ENCODE results near the gene NDEL1.

Gene NDEL1

GRCh38 chr17:8459107-8459506, 23.4 kb downstream of the NDEL1 start:
- DNase-seq, result no peak

DNA sequence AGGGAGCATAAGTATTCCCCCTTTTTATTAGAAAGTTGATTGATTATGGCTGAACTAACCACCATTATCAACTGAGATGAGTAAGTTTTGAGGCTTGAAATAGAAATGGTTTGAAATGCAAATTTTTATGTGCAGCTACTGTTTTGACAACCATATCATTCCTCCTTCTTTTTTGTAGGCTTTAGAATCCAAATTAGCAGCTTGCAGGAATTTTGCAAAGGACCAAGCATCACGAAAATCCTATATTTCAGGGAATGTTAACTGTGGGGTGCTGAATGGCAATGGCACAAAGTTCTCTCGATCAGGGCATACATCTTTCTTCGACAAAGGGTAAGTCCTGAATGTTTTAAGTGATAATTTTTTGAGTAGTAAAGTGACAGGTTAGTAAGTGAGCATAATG, 24.1 kb downstream of the NDEL1 start:
- no peak for DNase-seq

DNA sequence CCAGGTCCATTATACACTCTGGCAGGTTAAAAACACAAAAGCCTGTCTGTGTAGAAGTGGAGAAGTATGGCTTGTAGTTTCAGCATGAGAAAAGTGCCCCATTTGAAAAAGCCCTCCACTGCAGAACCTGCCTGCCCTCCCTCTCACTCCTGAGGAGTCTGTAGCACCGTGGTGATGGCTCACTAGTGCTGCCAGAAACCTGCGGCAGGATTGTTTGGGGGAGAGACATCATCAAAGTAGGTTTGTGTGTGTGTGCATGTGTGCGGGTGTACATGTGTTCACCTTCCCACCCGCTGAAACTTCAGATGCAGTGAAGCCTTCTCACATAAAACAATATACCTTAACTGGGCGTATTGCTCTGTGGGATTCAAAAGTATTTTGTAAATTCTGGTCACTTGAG, 26.9 kb downstream of the NDEL1 start:
- DNase-seq, result no peak

DNA sequence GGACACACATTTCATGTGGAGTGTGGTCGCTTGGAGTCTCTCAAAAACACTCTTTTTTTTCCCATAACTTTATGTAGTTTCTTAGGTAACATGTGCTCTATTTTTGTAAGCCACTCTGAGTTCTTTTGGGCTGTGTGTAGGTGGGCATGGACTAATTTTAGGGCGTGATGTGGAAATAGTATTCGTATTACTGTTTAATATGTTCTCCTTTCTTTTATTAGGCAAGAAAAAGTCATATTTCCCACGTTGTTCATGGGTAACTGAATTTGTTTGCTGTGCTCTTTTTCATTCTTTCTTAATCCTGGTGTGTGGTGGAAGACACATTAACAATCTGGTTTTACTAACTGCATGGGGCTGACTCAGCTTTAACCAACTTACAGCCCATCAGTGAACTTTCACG, 27.4 kb downstream of the NDEL1 start:
- DNase-seq, result no peak

DNA sequence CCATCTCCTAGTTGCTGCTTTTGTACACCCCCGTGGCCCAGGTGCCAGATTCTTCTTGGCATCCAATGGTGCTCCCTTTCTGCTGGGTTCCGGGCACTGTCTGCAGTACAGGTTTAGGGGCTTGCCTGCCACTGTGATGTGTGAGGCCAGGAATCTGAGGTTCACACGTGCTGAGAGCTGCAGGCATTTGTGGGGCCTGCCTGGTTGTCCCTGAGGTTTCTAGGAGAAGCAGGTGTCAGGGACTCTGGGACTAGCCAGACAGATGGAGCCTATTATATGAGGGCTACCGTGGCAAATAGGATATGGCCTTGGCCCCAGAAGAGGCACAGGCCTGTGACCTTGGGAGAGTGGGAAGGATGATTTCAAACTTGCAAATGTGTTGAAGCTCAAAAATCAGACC, 29.3 kb downstream of the NDEL1 start:
- no peak for DNase-seq

DNA sequence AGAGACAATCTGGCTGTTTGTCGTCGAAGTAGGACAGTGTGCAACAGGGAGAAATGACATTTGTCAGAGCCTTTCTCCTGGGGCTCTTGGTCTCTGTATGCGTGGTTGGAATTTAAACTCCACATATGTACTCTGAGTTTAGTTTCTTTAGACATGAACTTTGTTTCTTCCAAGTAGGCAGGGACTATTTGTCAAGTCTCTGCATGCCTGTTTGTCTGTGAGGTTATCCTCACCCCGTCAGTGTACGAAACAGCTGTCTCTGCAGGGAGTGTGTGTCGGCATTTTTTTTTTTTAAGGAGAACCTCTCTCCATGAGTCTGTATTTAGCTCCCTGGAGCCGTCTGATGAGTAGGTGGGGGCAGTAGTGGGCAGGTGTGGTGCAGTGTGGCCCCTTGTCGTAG, 29.7 kb downstream of the NDEL1 start:
- no peak for DNase-seq

- no peak for DNase-seq
Measured at GRCh38 chr17:8465759-8466158, 30.1 kb downstream of the NDEL1 start.

DNA sequence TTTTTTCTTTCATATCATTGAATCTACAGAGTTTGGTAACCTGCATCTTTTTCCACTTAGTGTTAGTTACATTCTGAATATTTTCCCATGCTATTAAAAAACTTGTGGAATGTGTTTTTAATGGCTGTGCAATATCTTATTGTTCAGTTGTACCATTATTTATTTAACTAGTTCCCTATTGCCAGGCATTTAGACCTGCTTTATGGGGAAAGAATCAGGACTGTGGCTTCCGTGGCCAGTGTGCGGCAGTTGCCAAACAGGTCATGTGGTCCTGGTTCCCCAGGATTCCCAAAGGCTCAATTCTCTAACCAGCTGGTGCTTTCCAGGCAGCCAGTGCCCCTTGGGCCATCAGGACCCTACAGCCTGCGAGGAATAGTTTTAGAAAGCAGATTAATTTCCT, 30.8 kb downstream of the NDEL1 start:
- no peak for DNase-seq

GRCh38 chr17:8466873-8467272, 31.2 kb downstream of the NDEL1 start:
- DNase-seq, result no peak

DNA sequence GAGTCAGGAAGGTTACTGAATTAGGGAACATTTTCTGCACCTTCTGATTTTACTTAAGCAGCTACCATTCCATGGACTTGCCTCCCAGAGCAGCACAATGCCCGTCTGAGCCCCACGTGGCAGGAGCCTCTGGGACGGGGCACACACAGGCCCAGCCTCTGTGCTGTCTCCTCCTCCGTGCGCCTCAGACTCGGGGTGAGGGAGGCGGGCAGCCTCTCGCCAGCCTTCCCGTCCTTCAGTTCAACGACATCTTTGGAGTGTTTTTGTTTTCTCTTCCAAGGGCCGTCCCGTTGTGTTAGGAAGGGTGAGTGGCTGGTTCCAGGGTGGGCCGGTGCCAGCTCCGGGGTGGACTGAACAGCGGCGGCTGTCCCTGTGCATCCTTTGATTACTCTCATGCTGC, 31.8 kb downstream of the NDEL1 start:
- no peak for DNase-seq

- DNase-seq, result no peak
Measured at GRCh38 chr17:8468127-8468526, 32.4 kb downstream of the NDEL1 start.

DNA sequence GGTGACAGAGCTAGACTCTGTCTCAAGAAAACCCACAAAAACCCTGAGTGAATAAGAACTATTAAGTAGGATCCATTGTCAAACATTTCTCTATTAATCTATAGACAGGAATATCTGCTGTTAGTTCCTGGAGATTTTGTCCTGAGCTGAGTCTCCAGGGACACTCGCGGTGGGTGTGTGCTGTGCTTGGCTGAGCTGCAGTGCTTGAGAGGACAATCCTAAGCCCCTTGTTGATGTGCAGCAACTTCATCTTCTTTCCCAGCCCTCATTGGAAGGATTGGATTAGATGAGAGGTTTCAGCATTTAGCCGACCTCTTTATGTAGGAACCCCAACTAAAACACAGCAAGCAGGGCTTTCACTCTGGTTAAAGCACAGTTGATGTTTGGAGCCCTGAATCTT, 33.3 kb downstream of the NDEL1 start:
- no peak for DNase-seq

- DNase-seq, result peak; percentile 55 to 84
Measured at GRCh38 chr17:8469964-8470363, 34.3 kb downstream of the NDEL1 start.

DNA sequence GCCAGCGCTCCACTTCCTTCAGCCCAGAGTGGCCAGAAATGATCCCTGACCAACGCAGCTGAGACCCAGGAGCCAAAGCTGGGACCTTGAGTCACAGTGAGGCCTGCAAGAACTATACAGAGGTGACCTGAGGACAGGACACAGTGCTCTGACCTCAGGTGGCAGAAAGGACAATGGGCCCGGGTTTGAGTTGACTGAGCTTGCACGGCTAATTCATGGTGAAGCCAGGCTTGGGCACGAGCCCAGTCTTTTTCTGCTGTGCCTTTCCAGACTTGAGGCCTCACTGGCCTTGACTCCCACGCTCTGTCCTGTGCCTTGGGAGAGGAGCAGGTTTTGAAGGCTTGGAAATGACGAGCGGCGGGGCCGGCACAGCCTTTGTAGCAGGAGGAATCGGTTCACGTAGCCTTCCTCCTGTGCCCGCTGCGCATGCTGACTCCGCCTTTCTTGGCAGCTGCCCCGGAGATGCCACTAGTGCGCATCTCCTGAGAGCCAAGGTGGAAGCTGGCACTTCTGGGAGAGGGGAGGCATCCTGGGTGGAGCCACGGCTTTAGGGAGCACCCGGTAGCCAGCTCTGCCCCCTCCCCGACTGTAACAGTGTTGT, 34.9 kb downstream of the NDEL1 start:
- peak in 1 of 2 experiments; percentile 47 for DNase-seq

DNA sequence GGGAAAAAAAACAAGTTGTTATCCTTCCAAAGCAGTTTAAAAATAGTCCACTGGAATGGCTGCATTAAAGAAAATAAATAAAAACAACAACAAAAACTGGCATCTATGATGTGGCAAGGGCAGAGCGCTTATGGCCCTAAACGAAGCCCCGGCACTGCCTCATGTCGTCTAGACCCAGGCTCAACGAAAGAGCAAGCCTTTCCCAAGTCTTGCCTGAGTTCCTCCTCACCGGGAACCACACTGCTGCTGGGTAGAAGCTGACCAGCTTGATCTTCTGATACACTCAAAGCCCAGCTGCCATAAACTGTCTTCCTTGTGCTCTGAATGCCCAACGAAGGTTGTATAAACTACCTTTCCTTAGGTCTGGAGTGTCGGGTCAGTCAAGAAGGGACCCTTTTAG, 37.0 kb downstream of the NDEL1 start:
- no peak for DNase-seq

- DNase-seq, result no peak
Measured at GRCh38 chr17:8473451-8474192, 37.9 kb downstream of the NDEL1 start.

- DNase-seq, result no peak
Measured at GRCh38 chr17:8474826-8475225, 39.1 kb downstream of the NDEL1 start.

DNA sequence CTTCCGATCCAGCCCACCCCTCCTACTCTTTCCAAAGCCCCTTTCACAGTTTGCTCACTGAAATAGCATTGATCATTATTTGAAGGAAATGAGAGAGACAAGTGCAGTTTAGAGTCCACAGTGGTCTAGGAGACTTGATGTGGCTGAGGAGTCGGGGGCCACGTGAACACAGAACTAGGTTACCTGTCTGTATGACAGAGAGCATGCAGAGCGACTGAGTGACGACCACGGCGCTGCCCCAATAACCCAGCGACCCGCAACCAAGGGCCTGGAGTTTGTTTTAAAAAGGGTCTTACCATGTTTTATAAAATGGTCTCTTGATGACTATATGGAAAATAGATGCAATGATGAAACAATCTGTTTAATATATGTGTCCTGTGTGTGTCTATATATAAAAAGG, 39.5 kb downstream of the NDEL1 start:
- DNase-seq, result no peak

GRCh38 chr17:8475781-8476180, 40.1 kb downstream of the NDEL1 start:
- DNase-seq, result no peak

DNA sequence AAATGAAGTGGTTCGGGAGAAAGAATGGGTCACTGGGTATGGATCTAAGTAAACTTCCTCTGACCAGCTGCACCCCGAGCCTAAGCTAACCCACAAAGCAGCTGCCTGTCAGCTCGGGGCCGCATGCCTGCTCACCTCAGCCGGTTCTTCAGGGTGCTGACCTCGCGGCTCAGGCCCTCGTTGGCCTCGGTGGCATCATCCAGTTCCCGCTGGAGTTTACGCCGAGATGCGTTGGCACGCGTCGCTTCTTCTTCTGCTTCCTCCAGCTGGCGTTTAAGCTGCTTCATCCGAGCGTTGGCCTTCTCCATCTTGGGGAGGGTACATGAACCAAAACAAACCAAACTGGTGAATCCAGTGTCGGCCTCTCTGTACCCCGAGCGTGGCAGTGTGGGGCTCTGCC, 41.1 kb downstream of the NDEL1 start:
- DNase-seq, result no peak

- no peak for DNase-seq
Measured at GRCh38 chr17:8477171-8477570, 41.5 kb downstream of the NDEL1 start.

DNA sequence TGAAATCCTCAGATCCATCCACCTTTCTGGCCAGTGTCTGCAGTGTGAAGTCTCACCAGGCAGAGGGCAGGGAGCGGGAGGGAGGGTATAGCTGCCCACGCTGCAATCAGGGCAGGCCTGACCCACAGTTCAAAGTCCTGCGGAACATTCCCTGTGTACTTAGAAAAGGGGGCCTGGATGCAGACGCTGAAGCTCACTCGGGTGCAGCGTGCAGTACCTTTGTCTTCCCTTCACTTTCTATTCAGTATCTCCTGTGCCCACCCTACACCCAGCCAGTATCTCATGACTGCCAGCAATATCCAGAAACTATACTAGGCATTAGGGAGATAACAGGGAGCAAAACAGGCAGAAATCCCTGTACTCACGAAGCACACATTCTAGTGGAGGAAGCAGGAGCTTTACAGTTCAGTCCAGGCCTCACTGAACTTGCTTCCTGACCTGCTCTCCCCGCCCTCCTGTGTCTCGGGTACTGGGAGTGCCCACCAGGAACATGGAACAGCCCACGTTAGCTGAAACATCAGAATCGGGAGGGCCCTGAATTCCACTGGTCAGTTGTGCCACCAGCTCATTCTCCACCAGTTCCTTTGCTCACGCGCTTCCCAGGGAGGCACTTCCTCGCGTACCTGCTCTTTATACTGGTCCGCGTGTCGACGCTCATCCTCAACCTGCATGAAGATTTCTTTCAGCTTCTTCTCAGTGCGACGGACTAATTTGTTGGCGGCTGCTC, 42.2 kb downstream of the NDEL1 start:
- DNase-seq, result no peak

GRCh38 chr17:8479431-8479947, 43.8 kb downstream of the NDEL1 start:
- no peak for DNase-seq
